ENCODE measurements around the gene BCAS3. TPM values are rescaled to one million over a fixed set of nuclear protein-coding genes. Genes with fewer than 3 reads are reported as not detected.

The BCAS3 gene
- total RNA-seq, 1 donor from 2014 or later: 30.5 TPM

DNA sequence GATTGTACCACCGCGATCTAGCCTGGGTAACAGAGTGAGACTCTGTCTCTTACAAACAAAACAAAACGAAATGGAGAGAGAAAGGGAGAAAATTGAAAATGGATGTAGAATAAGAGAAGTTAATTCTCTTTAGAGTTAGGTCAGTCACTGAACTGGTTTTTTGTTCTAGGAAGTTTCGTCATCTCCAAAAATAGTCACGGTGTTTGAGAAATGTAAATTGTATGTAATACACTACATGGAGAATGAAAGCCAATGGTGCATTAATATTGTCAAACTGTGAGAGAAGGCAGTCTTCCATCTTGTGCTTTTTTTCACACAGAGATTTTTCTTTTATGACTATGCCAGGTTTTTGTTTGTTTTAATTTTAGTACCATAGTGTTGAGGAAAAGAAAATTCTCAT lies 145.9 kb downstream of the BCAS3 start:
- DNase-seq (ENCODE audit: low read depth, low spot score): no peak
- Mint-ChIP-seq H3K36me3 (ENCODE audit: low read depth) (no peaks in the 10 kb centered on the region), H3K27ac (ENCODE audit: unreplicated experiment) (no peak overlapping the region), H3K27me3 (ENCODE audit: low read depth) (no peaks in the 10 kb centered on the region), H3K4me3 (no peak overlapping the region), H3K4me1 (peaks cover 3% of the 10 kb centered on the region), H3K9me3 (no peaks in the 10 kb centered on the region)
- TF ChIP-seq, protein P1, sequence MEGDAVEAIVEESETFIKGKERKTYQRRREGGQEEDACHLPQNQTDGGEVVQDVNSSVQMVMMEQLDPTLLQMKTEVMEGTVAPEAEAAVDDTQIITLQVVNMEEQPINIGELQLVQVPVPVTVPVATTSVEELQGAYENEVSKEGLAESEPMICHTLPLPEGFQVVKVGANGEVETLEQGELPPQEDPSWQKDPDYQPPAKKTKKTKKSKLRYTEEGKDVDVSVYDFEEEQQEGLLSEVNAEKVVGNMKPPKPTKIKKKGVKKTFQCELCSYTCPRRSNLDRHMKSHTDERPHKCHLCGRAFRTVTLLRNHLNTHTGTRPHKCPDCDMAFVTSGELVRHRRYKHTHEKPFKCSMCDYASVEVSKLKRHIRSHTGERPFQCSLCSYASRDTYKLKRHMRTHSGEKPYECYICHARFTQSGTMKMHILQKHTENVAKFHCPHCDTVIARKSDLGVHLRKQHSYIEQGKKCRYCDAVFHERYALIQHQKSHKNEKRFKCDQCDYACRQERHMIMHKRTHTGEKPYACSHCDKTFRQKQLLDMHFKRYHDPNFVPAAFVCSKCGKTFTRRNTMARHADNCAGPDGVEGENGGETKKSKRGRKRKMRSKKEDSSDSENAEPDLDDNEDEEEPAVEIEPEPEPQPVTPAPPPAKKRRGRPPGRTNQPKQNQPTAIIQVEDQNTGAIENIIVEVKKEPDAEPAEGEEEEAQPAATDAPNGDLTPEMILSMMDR (conservative IDR thresholded peaks at IDR 0.05): no peak

DNA sequence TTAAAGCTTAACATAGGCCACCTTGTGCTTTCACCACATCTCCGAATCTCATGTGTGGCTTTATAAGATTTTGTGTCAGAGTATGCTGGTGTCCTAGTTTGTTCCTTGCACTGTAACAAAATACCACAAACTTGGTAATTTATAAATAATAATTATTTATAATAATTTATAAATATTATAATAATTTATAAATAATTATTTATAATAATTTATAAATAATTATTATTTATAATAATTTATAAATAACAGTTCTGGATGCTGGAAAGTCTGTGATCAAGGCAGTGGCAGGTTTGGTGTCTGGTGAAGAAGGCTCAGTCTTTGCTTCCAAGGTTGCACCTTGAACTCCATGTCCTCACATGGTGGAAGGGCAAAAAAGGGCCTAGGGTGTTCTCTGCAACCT lies 147.7 kb downstream of the BCAS3 start:
- Mint-ChIP-seq H3K4me3 (no peak overlapping the region), H3K9me3 (no peaks in the 10 kb centered on the region), H3K27me3 (ENCODE audit: low read depth) (no peaks in the 10 kb centered on the region), H3K4me1 (no peaks in the 10 kb centered on the region), H3K36me3 (ENCODE audit: low read depth) (no peaks in the 10 kb centered on the region), H3K27ac (ENCODE audit: unreplicated experiment) (no peak overlapping the region)
- TF ChIP-seq, protein P1 (conservative IDR thresholded peaks at IDR 0.05): no peak
- DNase-seq (ENCODE audit: low read depth, low spot score): no peak

DNA sequence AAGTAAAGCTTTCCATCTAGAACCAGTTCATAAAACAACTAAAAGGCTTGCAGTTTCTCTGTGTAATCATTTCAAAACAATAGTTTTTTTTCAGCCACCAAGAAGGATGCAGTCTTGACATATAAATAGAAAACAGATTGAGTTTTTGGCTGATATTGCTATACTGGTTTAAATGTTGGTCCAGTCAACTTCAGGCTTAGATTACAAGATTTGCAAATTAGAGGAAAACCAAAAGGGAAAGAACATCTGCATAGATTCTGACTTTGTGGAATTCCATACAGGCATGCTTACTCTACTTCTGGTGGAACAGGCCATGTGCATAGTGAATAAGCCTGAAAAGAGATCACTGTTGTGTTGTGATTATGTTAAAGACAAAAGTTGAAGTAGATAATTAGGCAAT lies 150.3 kb downstream of the BCAS3 start:
- no peak overlapping the region for H3K27ac Mint-ChIP-seq (ENCODE audit: unreplicated experiment)
- no peaks in the 10 kb centered on the region for H3K9me3 Mint-ChIP-seq
- peaks cover 11% of the 10 kb centered on the region for H3K4me1 Mint-ChIP-seq
- no peak overlapping the region for H3K4me3 Mint-ChIP-seq
- H3K36me3 Mint-ChIP-seq (ENCODE audit: low read depth): no peaks in the 10 kb centered on the region
- DNase-seq (ENCODE audit: low read depth, low spot score): no peak
- TF ChIP-seq, protein P1 (conservative IDR thresholded peaks at IDR 0.05): no peak
- no peaks in the 10 kb centered on the region for H3K27me3 Mint-ChIP-seq (ENCODE audit: low read depth)

DNA sequence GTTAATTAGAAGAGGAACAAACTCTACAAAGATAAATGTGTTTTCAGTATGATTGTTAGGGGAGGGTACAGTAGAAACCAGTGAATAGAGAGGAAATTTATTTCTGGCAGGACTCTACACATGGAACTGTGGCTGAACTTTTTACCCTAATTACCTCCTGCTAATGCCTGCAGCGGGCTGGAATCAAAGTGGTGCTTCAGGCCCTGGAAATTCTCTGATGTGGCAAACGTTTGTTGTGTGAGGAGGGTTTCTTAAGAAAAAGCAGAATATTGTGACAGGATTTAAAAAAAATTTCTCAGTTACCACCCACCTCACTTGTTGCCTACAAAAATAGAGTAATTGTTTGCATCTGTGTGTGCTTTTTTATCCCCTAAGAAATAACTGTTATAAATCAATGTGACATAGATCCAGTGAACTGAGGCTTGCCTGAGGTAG lies 154.5 kb downstream of the BCAS3 start:
- H3K4me1 Mint-ChIP-seq: peaks cover 19% of the 10 kb centered on the region
- H3K27ac Mint-ChIP-seq (ENCODE audit: unreplicated experiment): no peak overlapping the region
- H3K9me3 Mint-ChIP-seq: no peaks in the 10 kb centered on the region
- DNase-seq (ENCODE audit: low read depth, low spot score): peak; percentile 8
- no peaks in the 10 kb centered on the region for H3K27me3 Mint-ChIP-seq (ENCODE audit: low read depth)
- H3K4me3 Mint-ChIP-seq: peak overlapping the region; percentile 39
- peaks cover 3% of the 10 kb centered on the region for H3K36me3 Mint-ChIP-seq (ENCODE audit: low read depth)
- TF ChIP-seq, protein P1 (conservative IDR thresholded peaks at IDR 0.05): no peak

DNA sequence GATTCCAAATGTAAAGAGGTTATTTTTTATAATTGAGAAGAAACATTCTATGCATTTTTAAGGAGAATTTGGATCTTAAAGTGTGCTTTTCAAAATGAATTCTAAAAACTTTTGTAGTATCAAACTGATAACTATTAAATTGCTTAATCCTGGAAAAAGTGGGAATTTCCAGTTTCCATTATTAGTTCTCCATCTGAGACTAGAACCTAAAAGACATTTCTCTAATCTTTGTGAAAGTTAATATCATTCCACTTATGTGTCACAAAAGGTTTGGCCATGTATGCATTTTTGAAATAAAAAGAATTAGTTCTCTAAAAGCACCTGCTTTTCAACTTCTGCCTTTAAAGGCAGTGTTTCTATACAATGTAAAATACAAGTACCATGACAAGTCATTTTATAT lies 155.0 kb downstream of the BCAS3 start:
- TF ChIP-seq, protein P1 (conservative IDR thresholded peaks at IDR 0.05): no peak
- H3K36me3 Mint-ChIP-seq (ENCODE audit: low read depth): peaks cover 3% of the 10 kb centered on the region
- no peaks in the 10 kb centered on the region for H3K27me3 Mint-ChIP-seq (ENCODE audit: low read depth)
- no peaks in the 10 kb centered on the region for H3K9me3 Mint-ChIP-seq
- no peak overlapping the region for H3K27ac Mint-ChIP-seq (ENCODE audit: unreplicated experiment)
- peaks cover 19% of the 10 kb centered on the region for H3K4me1 Mint-ChIP-seq
- DNase-seq (ENCODE audit: low read depth, low spot score): no peak
- H3K4me3 Mint-ChIP-seq: no peak overlapping the region

DNA sequence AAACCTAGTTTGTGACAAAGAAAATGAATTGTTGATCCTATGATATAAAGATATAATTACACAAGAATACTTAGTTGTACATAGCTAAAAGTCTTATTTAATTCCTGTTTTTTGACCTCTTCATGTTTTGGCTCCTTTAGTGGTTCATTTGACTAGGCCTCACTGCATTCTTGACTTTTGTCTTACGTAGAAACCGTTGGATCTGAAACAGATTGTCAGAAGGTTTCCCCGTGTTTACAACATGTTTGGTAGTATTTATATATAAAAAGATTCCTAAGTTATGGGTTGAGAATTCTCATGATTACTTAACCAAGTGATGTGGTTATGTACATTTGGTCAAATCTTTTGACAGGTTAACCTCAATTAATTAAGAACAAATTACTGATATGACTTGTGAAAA lies 162.8 kb downstream of the BCAS3 start:
- no peak overlapping the region for H3K4me3 Mint-ChIP-seq
- DNase-seq (ENCODE audit: low read depth, low spot score): no peak
- TF ChIP-seq, protein P1 (conservative IDR thresholded peaks at IDR 0.05): no peak

More for the DNA sequence above, 162.8 kb downstream of the BCAS3 start:
- peaks cover 4% of the 10 kb centered on the region for H3K4me1 Mint-ChIP-seq
- no peaks in the 10 kb centered on the region for H3K9me3 Mint-ChIP-seq
- no peak overlapping the region for H3K27ac Mint-ChIP-seq (ENCODE audit: unreplicated experiment)
- no peaks in the 10 kb centered on the region for H3K27me3 Mint-ChIP-seq (ENCODE audit: low read depth)
- H3K36me3 Mint-ChIP-seq (ENCODE audit: low read depth): peaks cover 3% of the 10 kb centered on the region
